CD4-positive, alpha-beta T cell treated with Interleukin-6 for 4 hours (primary cell): ENCODE measurements around the gene SUMF2.
"Not testable (repeated sequence)": the region's sequence is repeated elsewhere in the genome, so short reads cannot be mapped to it uniquely, and the experiment has no call there.

Source experiments
- DNase-seq: peaks from one replicate; pipeline ENCODE4 v3.0.0-alpha.2; 2020; ENCODE audit warnings: mixed read lengths

The SUMF2 gene

DNA sequence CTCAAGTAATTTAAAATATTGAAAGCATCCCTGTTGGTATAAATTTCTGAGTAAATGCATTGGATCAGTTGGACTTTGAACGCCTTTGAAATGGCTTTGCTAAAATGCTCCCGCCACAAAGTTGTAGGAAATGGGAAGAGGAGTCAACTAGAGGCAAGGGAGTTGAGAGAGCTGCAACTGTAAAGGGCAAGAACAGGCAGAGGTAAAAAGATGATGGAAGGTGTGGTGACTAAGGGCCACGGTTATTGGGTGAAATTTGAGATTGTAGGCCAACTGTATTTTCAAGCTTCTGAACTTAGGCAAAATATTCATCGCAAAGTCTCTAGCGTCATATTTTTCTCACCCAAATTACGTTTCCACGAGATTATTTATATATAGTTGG, 595 bp upstream of the SUMF2 start:
- no peak for DNase-seq

DNA sequence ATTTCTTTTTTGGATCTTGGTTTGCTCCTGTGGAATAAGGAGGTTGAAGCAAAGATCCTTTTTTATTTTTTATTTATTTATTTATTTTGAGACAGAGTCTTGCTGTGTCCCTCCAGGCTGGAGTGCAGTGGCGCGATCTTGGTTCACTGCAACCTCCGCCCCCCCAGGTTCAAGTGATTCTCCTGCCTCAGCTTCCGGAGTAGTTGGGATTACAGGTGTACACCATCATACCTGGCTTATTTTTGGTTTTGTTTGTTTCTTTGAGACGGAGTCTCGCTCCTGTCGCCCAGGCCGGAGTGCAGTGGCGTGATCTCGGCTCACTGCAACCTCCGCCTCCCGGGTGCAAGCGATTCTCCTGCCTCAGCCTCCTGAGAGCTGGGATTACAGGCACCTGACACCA, 2.3 kb downstream of the SUMF2 start:
- DNase-seq = not testable (repeated sequence)

DNA sequence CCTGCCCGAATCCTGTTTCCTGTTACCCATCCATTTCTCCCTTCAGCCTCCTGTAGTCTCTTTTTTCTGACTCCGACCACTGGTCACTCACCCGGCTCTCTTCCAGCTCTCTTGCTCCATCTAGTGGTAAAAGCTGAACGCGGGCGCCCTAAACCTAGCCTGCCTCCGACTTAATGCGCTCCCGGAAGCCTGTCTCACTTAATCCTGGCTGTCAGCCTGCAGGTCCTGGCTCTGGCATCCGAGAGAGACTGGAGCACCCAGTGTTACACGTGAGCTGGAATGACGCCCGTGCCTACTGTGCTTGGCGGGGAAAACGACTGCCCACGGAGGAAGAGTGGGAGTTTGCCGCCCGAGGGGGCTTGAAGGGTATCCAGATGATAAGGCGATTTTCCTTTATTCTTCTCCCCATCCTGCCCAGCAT, 10.3 kb downstream of the SUMF2 start:
- peak; percentile 68 for DNase-seq

DNA sequence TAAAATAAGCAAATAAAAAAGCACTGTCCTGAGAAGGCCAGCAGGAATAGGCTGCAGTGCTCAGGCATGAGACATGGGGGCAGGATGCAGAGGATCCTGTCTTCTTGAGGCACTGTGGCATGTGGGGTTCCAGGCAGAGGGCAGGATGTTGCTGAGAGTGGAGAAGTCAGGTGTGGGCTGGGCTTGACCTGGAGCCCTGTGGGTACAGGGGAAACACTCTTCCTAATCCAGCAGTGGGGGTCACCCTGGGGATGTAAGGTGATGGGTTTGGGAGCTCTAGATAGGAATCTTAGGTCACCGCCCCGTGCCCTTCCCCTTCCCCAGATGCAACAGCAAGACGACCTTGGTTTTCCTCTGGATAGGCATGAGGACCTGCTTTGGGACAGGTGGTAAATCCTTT, 13.6 kb downstream of the SUMF2 start:
- no peak for DNase-seq

DNA sequence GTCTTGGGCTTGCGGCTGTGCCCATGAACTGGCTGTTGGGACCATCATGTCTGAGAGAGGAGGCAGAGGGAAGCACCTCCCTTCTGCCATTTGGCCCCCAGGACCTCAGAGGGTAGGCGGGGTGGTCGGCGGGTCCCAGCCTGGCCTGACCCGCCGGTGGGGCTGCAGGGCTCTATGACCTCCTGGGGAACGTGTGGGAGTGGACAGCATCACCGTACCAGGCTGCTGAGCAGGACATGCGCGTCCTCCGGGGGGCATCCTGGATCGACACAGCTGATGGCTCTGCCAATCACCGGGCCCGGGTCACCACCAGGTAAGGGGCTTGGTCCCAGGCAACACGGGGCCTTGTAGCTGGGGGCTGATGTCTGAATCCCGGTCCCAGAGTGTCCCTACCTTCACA, 14.1 kb downstream of the SUMF2 start:
- DNase-seq = no peak

DNA sequence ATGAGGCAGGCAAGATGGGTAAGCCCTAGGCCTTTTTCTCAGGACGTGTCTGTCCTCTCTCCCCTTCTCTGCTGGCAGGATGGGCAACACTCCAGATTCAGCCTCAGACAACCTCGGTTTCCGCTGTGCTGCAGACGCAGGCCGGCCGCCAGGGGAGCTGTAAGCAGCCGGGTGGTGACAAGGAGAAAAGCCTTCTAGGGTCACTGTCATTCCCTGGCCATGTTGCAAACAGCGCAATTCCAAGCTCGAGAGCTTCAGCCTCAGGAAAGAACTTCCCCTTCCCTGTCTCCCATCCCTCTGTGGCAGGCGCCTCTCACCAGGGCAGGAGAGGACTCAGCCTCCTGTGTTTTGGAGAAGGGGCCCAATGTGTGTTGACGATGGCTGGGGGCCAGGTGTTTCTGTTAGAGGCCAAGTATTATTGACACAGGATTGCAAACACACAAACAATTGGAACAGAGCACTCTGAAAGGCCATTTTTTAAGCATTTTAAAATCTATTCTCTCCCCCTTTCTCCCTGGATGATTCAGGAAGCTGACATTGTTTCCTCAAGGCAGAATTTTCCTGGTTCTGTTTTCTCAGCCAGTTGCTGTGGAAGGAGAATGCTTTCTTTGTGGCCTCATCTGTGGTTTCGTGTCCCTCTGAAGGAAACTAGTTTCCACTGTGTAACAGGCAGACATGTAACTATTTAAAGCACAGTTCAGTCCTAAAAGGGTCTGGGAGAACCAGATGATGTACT, 15.5 kb downstream of the SUMF2 start:
- no peak for DNase-seq

DNA sequence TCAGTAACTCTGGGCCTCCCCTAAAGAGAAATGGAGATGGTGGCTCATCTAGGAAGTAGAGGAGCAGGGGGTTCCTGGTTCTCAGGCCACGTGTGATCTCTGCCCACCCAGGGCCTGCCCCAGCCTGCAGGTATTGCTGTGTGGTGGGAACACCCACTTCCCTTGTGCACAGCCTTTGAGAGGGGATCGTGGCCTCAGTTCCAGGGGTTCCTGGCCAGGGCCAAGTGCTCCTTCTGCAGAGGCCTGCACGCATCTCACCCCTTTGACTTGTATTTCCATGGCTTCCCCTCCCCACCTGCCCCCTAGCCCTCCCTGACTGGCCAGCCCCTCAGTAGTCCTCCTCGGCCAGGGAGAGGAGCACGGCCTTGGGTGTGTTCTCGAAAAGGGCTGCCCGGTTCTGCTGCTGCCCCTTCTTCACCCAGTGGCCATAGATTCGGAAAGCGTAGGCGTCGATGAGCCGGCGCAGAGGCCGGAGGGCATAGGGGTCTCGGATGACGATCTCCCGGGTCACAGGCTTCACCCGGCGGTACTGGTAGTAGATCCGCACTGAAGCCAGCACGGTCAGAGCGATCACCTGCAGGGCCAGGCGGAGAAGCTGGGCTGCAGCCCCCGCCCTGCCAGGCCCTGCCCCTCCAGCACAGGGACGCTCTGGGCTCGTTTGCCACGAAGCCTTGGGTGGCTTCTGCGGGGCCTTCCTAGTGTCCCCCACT, 16.8 kb downstream of the SUMF2 start:
- DNase-seq = not testable (repeated sequence)

DNA sequence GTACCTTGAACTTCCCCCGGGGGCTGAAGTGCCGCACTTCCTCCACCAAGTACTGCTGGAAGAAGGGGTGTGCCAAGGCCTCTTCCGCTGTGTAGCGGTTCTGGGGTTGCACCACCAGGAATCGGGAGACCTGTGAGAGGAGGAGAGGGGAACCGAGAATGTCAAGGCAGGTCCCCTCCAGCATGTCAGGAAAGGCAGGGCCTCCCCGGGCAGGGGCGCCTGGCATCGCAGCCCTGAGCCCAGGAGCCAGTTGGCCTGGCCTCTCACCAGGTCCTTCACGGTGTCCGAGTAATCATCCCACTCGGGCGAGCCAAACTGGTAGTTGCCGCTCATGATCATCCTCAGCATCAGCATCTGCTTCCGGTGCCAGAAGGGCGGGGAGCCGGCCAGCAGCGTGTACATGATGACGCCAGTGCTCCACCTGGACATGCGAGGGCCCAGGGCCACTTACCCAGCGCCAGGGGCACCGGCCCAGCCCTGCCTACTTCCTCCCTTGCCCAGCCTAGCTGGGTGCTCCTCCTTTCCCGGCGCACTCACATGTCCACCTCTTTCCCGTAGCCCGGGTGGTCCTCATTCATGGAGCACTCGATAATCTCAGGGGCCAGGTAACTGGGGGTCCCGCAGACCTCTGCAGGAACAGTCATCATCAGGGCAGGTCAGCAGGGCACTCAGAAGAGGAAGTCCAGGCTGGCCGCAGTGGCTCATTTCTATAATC, 17.7 kb downstream of the SUMF2 start:
- no peak for DNase-seq

DNA sequence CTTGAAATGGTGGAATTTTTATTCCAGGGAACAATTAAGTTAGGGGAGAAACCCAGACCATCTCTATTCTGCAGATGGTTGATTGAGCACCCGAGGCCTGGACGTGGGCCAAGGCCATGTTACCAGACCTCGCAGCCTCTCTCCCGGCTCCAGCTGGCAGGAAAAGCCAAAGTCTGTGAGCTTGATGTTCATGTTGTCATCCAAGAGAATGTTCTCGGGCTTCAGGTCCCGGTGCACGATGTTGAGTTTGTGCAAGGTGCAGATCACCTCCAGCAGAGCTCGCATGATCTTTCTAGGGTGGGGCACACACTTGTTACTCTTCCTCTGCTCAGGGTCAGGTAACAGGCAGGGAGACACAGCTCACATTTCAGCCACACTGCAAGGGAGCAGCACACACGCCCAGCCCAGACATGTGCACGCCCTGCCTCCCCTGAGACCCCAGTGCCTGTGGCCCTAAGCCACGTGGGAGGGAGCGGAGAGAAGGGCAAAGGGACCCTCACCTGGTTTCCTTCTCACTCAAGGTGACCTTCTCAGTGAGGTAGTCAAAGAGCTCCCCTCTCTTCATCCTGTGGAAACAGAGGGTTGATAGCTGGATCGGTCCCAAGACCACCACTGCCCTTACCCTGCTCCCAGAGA, 19.2 kb downstream of the SUMF2 start:
- no peak for DNase-seq

DNA sequence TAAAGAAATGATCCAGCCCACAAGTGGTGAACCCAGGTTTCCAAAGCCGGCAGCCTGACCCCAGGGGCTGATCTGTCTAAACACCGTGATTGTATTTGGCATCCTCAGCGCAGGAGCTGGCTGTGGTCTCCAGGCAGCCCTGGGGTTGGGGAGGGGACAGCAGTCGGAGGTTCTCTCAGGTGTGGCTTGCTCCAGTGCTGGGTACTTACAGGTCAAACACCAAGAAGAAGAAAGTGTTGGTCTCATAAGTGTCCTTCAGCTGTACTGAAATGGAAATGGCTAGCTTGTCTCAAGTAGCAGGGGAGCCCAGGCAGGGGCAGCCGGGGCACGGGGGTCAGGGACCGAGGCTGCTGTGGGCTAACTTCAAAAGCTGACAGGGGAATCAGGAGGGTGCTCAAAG, 22.7 kb downstream of the SUMF2 start:
- no peak for DNase-seq

DNA sequence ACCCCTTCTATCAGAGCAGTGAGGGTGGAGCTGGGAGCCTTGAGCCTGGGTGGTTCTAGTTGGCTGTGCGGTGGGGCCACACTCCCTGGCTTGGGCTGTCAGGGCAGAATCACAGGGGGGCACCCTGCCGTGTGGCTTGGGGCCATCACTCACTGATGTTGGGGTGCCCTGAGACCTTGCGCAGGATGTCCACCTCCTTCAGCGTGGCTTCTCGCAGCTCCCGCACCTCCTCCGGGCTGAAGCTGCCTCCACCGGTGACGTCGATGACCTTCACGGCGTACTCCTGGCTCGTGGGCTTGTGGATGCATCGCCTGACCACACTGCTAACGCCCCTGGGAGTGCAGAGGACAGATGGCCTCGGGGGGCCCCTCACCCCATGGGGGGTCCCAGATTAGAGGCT, 23.4 kb downstream of the SUMF2 start:
- no peak for DNase-seq

DNA sequence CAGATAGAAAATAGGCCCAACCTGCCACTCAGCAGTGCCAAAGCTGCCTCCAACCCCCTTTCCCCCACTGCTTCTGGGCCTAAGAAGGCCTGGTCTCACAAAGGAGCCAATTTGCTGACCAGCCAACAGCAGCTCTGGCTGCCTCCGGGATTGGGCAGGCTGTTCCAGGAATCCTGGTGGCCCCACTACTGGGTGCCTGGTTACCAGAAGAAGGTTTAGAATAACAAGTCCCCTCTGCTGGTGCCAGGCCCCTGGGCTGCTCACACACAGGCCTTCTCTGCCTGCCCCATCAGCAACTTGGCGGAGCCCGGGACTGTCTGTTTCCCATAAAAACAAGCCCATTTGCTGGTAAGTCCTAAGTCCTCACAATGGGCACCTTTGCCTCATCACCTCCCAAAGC, 27.5 kb downstream of the SUMF2 start:
- DNase-seq = no peak

DNA sequence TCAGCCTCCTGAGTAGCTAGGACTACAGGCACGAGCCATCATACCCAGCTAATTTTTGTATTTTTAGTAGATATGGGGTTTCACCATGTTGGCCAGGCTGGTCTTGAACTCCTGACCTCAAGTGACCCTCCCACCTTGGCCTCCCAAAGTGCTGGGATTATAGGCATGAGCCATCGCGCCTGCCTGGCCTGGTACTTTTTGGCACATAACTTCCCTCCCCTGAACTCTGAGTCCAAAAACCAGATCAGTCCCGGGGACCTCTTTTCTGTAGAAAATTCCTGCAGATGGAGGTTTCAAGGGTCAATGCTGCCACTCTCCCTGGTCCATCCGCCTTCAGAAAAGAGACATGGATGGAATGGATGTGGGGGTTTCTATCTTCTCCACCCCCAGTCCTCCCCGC, 28.3 kb downstream of the SUMF2 start:
- DNase-seq = not testable (repeated sequence)

DNA sequence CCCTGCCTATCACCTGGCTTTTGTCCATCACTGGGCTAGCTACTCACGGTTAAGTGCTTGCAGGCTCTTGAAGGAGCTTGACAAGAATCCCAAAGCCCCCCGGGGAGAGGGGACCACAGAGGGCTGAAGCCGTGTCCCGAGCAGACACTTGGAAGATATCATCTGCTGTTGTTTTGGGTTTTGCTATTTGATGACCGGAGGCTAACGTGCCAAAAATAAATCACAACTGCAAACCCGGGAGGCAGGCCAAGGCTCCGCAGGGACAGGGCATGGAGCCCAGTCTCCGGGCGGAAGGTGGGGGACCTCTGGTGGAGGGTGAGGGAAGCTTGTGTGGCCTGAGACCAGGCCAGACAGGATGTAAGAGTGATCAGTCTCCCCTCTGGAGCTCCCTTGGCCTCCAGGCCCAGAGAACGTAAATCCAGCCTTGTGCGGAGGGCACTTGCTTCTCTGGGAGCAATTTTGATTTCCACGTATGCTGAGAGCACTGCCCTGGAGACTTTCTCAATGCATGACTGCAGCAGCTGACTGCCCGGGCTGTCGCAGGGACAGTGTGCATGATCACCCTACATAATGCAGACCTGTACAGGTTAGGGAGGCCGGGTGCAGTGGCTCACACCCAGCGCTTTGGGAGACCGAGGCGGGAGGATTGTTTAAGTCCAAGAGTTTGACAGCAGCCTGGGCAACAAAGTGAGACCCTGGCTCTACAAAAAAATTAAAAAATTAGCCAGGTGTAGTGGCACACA, 28.9 kb downstream of the SUMF2 start, which contains the start of gene PHKG1:
Gene PHKG1 (minus strand): TSS at position 164 of the 743 bp plus-strand sequence. CDS start 4,011 bp downstream, outside the sequence.
- no peak for DNase-seq

DNA sequence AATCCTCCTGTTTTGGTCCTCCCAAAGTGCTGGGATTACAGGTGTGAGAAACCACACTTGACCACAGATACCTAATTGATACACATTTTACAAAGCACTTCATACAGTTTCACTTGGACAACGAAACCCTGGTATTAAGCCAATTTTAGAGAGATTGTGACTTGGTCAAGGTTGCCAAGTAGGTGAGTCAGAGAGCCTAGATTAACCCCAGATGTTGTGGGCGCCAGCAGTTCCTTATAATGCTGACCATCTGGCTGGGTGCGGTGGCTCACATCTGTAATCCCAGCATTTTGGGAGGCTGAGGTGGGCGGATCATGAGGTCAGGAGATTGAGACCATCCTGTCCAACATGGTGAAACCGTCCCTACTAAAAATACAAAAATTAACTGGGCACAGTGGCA, 33.6 kb downstream of the SUMF2 start:
- DNase-seq = no peak

DNA sequence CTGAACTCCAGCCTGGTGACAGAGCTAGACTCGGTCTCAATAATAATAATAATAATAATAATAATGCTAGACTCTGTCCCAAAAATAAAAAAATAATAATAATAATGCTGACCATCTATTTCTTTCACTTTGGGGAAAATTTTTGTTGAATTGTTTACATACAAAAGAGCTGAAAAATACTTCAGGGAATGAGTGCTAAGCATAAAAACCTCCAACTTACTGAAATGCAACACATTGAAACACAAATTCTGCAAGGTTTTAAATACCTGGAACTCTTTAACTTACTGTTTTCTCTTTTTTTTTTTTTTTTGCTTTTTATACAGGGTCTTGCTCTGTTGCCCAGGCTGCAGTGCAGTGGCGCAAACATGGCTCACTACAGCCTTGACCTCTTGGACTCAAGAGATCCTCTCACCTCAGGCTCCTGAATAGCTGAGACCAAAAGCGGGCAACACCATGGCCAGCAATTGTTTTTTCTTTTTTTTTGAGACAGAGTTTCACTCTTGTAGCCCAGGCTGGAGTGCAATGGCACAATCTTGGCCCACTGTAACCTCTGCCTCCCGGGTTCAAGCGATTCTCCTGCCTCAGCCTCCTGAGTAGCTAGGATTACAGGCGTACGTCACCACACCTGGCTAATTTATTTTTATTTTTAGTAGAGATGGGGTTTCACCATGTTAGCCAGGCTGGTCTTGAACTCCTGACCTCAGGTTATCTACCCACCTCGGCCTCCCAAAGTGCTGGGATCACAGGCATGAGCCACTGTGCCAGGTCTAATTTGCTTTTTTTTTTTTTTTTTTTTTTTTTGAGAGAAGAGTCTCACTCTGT, 34.3 kb downstream of the SUMF2 start:
- not testable (repeated sequence) for DNase-seq

DNA sequence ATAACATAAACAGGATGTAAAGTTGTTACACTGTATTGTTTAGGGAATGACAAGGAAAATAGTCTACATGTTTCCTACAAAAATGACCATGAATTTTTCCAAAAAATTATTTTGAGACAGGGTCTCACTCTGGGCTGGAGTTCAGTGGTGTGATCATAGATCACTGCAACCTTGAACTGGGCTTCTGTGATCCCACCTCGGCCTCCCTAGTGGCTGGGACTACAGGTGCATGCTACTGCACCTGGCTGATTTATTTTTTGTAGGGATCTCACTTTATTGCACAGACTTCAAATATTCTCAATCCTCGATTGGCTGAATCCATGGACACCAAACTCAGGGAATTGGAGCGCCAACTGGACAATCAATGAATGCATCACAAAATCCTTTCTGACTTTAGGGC, 35.6 kb downstream of the SUMF2 start:
- DNase-seq = no peak

DNA sequence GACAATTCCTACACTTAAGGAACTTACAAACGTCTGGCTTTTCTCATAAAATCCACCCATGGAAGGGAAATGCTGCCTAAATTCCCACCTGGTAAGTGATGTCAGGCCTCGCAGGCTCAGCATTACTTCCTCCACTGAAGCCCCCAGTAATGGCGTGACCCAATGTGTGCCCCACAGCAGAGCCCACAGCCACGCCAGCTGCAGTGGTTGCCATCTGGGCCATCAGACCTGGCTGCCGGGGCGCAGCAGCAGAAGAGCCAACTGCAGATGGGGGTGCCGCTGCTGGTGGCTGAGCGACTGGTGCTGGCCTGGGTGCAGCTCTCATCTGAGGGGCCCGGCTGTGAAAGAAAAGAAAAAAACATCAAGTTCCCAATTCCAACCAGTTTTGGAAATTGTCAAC, 40.1 kb downstream of the SUMF2 start:
- DNase-seq = not testable (repeated sequence)

DNA sequence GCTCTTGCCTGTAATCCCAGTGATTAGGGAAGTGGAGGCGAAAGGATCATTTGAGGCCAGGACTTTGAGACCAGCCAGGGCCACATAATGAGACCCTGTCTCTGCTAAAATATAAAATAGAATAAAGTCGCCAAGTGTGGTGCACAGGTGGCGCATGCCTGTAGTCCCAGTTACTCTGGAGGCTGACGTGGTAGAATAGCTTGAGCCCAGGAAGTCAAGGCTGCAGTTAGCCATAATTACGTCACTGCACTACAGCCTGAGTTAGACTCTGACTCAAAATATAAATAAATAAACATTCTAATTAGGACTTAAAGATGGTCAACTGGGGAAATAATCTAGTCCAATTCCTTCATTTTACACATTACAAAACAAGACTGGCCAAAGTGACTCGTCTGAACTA, 41.4 kb downstream of the SUMF2 start:
- peak; percentile 17 for DNase-seq

DNA sequence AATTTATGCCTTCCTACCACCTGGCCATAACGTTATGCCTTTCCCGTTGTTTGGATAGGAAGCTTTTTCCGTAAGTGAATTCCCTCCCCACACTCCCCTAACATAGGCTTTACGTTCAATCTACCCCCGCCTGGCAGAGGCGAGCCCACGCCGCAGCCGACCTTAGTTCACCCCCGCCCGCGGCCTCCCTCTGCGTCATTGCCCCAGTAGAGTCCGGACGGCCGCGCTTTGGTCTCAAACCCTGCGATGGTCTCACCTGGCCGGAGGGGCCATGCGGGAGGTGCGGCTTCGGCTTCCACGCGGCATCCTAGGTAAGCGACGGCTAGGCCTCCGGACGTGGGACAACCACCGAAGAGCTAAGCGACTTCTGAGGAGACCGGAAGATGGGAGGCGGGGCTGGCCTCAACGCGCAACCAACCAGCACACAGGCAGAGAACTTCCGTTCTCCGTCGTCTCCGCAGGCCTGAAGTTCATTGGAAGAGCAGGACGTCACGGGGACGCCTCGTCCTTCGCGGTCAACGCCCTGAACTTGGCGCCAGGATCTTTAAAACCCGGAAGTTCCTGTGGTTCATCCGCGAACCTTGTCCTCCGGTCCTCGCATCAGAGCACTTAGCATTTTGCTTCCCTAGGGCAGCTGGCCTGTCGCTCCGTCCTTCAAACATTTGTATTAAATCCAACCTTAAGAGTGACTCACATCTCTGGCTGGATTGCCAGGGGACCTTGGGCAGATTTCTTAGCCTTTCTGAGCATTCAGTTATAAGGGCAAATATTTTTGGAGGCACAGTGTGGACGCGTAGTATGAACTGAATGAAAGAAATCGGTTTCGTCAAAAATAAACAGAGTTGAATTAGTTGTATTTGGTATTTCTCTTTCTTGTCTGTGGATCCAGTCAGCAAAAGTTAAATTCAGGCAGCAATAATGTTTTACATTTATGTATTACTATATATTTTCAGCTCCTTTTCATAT, 42.3 kb downstream of the SUMF2 start, which contains the start of gene CHCHD2:
Gene CHCHD2 (minus strand): TSS at position 369 of the 966 bp plus-strand sequence. CDS start 63 bp downstream, at position 306.
- DNase-seq = peak; percentile 95
